ENCODE results near the gene NTSR1.

The NTSR1 gene

DNA sequence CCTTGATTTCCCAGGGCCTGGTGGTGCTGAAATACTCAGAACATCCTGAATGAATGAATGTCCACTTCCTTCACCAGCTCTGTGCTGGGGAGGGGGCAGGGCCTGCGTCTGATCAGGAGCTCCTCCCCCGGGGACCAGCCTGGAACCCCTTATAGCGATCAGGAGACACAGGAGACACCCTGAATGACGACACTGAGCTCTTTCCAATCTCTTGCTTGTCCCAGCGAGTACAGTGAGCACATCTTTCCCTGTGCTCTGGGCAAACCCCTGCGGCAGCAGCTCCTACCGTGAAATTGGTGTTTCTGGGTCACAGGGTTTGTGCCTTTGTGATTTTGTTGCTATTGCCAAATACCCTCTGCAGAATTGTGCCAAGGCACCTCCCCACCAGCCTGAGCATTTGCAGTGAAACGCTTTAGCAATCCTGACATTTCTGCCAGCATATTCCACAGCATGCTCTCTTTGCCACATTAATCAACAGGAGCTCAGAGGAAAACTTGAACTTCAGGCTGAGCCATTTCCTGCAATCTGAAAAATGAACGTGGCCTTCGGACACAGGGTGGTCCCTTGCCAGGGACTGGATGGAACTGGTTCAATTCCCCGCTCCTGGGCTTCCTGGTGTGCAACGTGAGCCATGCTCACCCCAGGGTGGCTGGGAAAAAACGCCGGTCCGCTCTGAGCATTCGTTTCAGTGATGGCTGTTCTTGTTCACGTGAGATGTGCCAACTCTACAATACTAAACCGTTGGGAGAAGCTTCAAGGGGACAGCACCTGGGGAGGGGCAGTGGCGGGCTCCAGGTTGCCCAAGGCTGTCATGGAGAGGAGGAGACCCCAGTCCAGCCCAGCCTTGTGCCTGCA, 64.6 kb downstream of the NTSR1 start:
- DNase-seq: no peak

DNA sequence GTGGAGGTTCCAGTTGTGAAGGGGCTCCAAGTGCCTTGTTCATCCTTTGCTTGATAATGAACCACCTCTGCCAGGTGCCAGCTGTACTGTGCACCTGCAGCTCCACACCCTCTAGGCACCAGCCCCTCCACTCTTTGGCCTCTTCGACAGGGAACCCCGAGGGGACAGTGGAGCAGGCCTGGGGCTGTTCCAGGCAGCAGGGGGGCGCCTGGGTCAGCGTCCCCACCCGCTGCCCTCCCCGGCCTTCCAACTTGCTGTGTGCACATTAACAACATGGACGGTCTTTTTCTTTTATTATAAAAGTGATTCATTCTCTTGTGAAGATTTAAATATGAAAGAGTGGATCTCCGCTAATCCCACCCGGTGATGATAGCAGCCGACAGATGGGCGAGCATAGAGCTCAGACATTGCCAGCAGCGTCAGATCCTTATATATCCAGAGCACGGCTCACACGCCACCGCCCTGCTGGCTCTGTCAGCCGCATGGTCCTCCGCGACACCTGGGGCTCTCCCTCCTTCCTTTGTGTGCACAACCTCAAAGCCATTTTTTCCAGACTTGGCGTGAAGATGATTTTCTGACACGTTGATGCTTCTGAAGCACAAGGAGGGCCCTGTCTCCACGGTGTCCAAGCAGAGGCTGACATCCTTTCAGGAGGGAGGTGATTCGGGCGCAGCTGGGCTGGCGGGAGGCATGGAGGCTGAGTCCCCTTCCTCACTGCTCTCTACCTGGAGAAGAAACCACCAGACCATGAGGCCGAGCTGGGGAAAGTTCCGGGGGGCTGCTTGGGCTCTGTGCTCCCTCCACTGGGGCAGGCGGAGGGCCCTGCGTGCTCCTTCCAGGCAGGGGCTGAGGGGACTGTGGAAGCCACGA, 65.4 kb downstream of the NTSR1 start:
- peak; percentile 87 for DNase-seq

DNA sequence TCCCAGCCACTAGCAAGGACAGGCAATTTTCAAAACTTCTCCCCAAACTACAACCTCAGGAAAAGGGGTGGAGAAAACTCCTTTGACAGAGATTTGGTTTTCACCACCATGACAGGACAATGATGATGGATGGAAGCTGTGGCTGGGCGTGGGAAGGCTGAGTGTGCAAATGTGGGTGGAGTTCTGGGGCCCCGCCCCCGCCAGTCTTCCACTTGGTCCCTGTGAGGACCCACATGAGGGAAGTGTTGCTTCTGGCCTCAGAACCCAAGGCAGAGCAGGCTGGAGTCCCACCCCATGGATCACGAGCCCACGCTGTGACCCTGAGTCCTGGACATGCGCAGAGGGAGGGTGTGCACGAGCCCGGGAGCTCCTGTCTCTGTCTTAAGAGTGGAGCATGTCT, 66.1 kb downstream of the NTSR1 start:
- peak; percentile 78 for DNase-seq

DNA sequence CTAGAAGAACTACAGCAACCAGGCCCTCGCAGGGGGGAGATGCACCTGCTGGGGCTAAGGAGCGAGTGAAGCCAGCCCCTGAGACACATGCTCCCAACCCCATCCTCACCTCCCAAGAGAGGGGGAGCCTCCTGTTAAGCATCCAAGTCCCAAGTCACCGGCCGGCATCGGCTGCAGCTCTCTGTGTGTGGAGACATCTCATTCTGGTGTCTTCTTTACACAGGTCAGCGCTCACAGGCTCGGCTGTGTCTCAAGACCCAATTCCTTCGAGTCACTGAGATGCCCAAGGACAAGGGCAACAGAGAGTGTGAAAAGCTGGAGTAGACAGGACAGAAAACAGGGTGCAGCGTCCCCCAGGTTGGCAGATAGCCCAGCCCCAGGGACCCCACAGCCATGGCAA, 66.6 kb downstream of the NTSR1 start:
- DNase-seq: no peak

DNA sequence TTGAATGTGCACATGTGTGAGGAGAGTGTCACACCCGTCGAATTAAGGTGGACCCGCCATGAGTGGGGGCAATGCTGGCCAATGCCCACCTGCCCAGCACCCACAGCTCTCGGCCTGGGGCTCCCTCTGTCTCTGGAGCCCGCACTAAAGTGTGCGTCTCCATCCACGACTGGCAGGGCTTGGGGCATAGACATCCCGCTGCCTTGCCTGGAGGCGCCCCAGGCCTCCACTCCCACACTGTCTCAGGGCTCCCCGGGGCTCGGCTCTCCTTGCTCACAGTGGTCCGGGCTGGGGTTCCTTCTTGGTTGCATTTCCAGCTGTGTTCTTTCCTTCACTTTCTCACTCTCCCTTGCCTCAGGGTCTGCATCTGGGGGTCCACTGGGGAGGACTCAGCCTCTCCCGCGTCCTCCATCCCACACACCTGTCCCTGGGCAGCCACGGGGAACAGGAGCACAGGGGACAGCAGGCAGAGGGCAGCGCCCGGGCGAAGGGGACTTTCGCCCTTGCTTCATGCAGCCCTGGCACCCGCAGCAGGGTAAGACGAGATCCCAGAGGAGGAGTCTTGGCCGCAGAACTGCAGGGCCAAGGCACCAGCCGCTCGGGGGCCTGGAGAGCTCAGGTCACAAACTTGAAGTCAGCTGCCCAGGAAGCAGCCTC, 67.5 kb downstream of the NTSR1 start:
- no peak for DNase-seq

DNA sequence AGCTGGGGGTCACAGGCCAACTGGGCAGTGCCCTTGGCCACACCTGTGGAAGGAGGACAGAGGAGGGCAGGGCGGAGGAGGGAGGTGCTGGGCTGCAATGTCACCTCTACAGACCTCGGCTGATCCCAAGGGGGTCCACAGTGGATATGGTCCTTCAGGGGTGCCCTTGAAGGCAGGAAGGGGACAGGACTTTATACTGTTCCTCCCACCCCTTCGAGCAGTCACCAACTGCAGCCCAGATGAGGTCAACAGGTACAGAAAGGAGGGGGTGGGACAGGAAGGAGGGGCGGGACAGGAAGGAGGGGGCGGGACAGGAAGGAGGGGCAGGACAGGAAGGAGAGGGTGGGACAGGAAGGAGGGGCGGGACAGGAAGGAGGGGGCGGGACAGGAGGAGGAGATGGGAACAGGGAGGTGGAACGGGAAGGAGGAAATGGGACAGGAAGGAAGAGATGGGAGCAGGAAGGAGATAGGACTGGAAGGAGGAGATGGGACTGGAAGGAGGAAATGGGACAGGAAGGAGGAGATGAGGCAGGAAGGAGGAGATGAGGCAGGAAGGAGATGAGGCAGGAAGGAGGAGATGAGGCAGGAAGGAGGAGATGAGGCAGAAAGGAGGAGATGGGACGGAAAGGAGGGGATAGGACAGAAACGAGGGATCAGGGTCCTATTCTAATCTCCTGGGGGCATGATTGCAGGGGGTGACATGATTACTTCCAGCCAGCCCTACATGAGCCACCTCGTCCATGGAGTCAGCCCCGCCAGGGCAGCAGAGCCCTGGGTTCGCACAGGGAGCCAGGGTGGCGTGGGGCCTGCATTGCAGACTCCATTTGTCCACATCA, 68.3 kb downstream of the NTSR1 start:
- peak; percentile 91 for DNase-seq

DNA sequence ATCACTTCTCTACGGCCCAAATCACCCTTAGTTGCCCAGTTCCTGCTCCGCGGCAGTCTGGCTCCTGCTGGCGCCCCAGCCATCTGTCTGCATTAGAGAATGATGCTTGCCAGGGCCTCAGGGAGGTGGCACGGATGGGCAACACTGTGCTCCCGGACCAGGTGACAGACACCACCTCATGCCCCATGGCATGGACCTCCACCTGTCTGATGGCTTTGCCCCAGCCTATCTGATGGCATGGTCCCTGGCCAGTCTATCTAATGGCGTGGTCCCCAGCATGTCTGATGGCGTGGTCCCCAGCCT, 68.8 kb downstream of the NTSR1 start:
- DNase-seq: no peak

DNA sequence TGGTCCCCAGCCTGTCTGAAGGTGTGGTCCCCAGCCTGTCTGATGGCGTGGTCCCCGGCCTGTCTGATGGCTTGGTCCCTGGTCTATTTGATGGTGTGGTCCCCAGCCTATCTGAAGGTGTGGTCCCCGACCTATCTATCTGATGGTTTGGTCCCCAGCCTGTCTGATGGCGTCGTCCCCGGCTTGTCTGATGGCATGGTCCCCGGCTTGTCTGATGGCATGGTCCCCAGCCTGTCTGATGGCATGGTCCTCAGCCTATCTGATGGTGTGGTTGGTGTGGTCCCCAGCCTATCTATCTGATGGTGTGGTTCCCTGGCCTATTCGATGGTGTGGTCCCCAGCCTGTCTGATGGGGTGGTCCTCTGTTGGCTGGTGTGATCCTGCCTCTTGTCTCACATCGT, 69.4 kb downstream of the NTSR1 start:
- no peak for DNase-seq

DNA sequence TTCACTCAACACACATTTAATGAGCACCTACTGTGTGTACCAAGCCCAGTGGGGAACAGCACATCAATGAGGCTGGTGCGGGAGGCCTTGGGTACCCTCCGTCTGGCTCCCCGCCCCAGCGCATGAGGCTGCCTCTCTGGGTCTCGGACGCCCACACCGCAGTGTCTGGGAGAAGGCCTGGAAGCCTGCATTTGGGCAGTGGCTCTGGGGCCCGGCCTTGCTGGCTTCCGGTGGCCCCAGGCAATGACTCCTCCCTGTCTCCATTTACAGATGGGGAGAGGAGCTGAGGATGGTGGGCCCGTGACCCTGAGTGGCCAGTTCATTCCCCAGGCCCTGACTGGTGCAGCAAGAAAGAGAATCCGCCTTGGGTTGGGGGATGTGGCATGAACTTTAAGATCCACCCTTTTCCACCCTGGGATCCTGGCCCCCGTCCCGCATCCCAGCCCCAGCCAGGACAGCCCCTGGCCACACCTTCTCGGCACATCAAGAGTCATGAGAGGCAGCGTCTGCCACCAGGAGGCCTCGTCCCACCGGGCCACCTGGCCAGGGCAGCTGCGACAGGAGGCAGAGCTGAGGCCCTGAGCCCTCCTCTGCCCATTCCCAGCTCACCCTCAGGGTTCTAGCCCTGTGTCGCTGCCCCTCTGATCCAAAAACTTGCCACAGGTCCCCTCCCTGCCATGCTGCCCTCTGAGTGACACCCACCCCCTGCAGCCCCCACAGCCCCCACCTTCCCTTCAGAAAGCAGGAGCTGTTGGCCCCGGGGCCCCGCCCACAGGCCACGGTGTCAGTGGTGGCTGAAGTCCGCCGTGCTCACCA, 70.2 kb downstream of the NTSR1 start:
- DNase-seq: peak; percentile 68

DNA sequence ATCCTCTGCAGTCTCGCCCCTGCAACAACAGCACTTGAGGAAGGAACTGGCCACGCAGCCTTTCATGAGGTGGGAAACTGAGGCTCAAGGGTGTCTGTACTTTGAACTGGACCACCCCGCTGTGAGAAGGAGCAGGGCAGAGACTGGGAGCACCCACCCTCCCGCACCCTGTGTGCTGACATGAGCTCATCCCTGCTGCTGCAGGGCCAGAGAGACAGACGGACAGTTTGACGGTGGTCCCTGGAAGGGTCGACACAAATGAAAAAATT, 70.7 kb downstream of the NTSR1 start:
- no peak for DNase-seq

DNA sequence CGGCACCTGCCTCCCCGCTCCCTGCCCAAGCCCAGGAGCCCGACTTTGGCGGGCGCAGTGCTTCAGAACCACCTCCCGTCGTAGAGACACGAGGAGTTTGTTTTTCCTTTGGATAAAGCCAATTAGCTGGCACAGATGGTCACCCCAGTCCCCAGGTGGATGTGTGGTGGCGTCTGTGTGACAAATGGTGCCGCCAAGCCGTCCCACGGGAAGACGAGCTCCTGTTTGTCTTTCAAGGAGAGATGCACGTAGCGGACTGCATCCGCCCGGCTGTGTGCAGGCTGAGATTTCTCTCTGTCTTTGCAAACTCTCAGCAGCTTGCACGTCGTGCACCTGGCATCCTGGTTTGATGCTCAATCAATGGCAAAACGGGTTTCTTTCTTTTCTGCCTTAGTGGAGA, 71.6 kb downstream of the NTSR1 start:
- DNase-seq: peak; percentile 96

DNA sequence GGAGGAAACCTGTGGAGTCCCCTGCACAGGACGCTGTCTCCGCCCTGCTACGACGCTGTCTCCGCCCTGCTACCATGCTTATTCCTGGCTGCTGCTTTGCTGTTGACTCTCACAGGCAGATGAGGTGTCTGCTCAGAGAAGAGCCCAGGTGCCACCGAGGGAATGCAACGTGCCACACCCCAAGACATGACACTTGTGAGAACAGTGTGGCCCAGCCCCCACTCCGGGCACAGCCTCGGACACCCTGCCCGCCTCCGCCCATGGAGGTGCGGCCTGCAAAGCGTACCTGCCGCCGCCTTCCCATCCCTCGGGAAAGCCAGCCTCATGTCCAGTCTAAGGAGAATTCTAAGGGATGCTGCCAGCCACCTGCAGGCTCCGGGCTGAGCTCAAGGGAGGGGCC, 72.1 kb downstream of the NTSR1 start:
- DNase-seq: peak; percentile 72

DNA sequence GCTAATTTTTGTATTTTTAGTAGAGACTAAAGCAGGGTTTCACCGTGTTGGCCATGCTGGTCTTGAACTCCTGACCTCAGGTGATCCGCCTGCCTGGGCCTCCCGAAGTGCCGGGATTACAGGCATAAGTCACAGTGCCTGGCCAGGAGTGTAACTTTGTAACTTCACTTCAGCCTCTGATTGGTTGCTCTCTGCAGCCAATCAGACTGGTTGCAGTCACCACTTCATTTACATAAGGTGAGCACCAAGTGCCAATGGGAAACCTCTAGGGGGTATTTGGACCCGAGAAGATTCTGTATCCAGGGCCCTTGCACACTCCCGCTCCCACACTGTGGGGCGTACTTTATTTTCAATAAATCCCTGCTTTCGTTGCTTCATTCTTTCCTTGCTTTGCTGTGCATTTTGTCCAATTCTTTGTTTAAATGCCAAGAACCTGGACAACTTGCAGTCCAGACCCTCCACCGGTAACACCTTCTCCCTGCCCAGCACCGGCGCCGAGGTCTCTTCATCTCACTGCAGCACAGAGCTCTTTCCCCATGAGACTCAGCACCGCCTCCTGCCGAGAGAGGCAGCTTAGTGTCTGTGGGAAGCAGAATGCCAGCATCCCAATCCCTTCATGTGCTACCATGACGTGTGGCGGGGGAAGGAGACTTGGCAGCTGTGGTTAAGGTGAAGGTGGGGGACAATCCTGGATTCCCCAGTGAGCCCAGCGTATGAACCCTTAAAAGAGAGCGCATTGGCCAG, 73.7 kb downstream of the NTSR1 start:
- DNase-seq: peak; percentile 84

DNA sequence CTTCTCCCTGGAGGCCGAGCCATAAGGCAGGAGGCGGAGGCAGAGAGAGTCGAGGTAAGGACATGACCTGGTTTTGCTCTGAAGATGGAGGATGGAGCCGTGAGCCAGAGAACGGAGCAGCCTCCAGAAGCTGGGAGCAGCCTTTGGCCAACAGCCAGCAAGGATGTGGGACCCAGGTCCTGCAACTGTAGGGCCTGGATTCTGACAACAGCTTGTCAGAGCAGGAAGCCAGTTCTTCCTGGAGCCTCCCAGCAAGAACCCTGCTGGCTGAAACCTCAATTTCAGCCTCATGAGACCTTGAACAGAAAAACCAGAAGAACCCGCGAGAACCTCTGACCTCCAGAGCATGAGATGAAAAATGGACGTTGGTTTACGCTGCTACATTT, 74.2 kb downstream of the NTSR1 start:
- DNase-seq: no peak

DNA sequence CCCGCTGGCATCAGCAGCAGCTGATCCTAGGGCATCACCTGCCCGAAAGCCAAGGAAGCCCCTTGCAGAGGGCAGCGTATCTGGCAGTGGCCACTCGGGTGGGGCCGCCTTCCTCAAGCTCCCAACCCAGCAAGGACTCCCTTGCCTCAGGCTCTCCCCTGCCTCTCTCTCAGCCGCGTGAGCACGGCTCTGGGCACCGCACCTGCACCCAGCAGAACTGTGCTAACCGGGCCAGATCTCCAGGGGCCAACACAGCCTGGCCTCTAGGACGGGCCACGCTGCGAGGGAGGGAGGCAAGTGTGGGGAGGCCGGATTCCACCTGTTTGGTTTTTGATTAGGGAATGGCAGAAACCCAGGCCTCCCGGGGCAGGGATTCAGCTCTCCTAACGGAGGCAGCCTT, 75.9 kb downstream of the NTSR1 start:
- DNase-seq: no peak

DNA sequence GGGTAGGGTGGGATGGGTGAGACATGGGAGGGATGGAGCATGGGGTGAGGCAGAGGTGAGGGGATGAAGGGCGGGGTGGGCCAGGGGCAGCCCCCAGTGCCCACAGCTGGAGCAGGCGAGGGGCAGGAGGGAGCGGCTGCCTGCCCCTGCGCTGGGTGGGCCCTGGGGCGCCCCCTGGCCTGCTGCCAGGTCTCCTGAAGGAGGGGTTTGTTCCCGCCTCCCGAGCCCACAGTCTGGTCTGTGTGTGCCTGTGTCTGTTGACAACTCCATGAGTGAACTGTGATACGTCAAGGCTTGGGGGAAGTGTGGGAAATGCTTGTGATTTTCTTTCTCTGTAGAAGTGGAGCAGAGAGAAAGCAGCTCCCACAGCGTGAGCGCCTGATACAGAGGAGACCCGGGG, 76.8 kb downstream of the NTSR1 start:
- peak; percentile 22 for DNase-seq

DNA sequence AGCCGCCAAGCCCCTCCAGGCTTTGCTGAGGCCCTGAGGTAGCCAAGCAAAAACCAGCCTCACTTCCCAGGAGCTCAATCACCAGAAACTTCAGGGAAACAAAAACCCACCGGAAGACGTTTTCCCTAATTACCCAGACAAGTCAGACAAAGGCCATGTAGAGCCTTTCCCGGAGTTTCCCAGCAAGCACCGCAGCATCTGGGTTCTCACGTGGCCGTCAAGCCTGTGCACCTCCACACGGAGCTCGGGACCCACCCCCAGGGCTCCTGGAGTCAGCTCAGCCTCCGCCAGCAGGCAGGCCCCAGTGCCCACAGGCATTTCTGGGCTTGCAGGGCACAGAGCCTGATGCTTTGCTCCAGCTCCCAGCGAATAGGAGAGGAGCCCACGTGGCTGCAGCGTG, 77.5 kb downstream of the NTSR1 start:
- no peak for DNase-seq

DNA sequence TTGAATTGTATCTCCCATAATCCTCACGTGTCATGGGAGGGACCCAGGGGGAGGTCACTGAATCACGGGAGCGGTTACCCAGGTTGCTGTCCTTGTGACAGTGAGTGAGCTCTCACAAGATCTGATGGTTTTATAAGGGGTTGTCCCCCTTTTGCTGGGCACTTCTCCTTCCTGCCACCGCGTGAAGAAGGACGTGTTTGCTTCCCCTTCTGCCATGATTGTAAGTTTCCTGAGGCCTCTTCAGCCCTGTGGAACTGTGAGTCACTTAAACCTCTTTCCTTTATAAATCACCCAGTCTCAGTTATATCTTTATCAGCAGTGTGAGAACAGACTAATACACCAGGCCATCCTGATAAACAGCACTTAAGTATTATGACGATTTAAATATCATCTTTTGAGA, 78.7 kb downstream of the NTSR1 start:
- no peak for DNase-seq

DNA sequence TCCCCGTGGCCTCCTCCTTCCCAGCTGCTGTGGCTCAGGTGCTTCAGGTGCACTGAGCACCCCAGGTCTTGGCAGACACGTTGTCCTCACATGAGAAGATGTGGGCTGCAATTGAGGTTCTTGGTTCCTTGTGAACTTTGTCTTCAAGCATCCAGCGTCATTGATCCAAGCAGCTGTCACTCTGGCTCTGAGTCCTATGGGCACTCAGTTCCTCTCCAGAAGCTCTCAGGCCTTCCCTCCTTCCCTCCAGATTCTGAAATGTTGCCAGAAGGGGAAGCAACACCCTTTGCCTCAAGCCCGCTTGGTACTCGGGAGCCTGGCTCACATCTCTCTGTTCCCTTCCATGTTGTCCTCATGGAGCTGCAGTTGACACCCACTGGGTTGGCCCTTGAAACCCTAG, 79.2 kb downstream of the NTSR1 start:
- no peak for DNase-seq

DNA sequence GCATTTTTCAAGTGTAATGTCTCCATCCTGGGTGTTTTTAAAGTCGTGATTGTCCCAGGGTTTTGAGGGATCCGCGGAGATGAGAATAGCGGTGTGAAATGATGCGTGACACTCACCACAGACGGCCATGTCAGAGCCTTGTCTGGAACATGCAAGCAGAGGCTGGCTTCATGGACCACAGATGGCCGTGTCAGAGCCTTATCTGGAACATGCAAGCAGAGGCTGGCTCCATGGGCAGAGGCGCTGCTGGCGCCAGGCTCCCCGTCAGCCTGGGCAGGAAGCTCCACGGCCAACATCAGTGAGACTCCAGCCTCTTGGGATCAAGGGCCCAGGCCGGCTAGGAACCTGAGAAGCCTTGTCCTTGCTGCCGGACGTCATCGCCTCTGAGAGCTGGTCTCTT, 80.0 kb downstream of the NTSR1 start:
- no peak for DNase-seq

DNA sequence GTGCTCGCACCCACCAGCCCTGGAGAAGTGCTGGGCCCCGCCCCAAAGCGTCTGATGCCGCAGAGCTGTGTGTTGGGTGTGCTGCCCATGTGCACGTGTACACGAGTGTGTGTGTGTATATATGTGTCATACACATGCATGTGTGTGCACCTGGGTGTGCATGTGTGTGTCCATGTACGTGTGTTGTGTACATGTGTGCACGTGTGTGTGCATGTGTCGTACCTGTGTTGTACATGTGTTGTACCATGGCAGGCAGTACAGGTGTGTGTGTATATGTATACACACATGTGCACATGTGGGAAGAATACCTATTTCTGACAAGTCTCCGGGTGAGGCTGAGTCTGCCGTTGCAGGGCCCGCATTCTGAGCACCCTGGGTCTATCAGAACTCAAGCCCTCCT, 81.4 kb downstream of the NTSR1 start:
- no peak for DNase-seq
